Measurements from ENCODE around the gene HACL1. TPM values are rescaled to one million over a fixed set of nuclear protein-coding genes. Genes with fewer than 3 reads are reported as not detected.

The HACL1 gene
- total RNA-seq, 2 donors from 2014 or later, result 13.1 to 19.1 TPM

DNA sequence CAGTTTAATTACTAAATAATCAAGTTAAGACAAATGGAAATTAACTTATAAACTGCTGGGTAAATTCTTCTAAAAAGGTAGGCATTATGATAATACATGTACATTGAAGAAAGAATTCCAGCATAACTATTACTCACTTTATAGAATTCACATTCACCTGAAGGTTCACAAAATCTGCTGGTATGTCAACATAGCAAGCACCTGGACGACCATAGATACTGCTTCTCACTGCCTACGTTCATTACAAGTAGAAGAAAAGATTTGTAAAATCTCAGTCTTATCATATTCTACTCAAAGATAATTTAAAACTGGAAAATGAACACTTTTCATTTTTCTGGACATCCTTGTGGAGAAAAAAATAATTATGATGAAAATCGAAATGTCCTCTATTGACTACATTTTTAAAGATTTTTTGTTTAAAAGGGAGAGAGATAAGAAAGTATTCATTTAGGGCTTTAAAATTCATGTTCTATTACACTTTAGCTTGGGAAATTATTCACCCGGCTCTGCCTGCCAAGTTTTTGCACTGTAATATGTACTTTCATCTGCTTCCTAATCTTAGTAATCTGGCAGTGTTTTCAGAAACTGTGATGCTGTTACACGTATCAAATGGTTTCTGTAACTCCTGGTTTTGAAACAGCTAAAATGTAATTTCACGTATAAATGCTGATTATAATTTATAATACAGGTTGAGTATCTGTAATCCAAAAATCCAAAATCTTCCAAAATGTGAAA is 16.1 kb downstream of the HACL1 start:
- H3K27me3 ChIP-seq, result no peaks in the 10 kb centered on the region
- DNase-seq, result no peak
- peaks cover 5% of the 10 kb centered on the region for H3K36me3 ChIP-seq
- H3K9ac ChIP-seq (ENCODE audit: low read depth in 2 of 2, low read length in 2 of 2), result no peak overlapping the region
- H3K4me3 ChIP-seq, result no peak overlapping the region
- no peaks in the 10 kb centered on the region for H3K4me1 ChIP-seq
- TF ChIP-seq CTCF (IDR thresholded peaks at IDR 0.05), result no peak
- H3K9me3 ChIP-seq, result no peaks in the 10 kb centered on the region
- no peak overlapping the region for H3K27ac ChIP-seq
- intact Hi-C loops (cut with DNase I), result no loop called here

GRCh38 chr3:15581471-15582394 is 19.6 kb downstream of the HACL1 start:
- H3K4me3 ChIP-seq, result no peak overlapping the region
- intact Hi-C loops (cut with DNase I), result no loop called here
- no peak for TF ChIP-seq CTCF (IDR thresholded peaks at IDR 0.05)
- no peaks in the 10 kb centered on the region for H3K27me3 ChIP-seq
- H3K4me1 ChIP-seq, result no peaks in the 10 kb centered on the region
- no peak overlapping the region for H3K27ac ChIP-seq
- H3K9ac ChIP-seq (ENCODE audit: low read depth in 2 of 2, low read length in 2 of 2), result no peak overlapping the region
- no peak for DNase-seq
- H3K9me3 ChIP-seq, result no peaks in the 10 kb centered on the region
- H3K36me3 ChIP-seq, result peaks cover 5% of the 10 kb centered on the region

- Histone ChIP-seq H3K4me1 (no peaks in the 10 kb centered on the region), H3K36me3 (no peaks in the 10 kb centered on the region), H3K9me3 (no peaks in the 10 kb centered on the region), H3K9ac (ENCODE audit: low read depth in 2 of 2, low read length in 2 of 2) (no peak overlapping the region), H3K4me3 (no peak overlapping the region), H3K27me3 (no peaks in the 10 kb centered on the region), H3K27ac (no peak overlapping the region)
- DNase-seq, result no peak
- intact Hi-C loops (cut with DNase I), result no loop called here
- TF ChIP-seq CTCF (IDR thresholded peaks at IDR 0.05), result no peak
Measured at GRCh38 chr3:15579051-15579450, 22.3 kb downstream of the HACL1 start.

DNA sequence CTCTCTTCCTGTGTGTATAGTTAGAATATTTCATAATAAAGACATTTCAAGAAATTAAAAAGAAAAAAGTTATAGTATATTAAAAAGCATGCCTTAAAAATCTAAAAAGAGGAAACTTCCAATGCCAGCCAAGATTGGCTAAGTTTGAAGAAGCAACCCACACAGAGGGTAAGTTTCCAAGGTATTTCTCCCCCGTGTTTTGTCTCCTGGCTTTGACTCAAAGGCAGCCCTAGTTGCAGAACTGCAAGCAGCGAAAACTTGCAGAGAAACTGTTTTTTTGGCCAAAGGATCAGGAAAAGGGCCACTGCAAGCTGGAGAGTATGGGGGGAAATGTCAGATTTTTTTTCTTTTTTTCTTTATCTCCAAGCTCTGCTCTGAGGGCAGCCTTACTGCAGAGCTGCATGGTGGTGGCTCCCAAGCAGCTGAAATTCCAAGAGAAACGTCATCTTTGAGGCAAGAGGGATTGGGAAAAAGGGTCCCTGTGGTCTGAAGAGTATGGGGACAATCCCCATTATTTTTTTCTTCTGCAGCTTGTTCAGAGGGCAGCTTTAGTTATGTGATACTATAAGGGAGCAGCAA is 23.0 kb downstream of the HACL1 start:
- Histone ChIP-seq H3K36me3 (no peaks in the 10 kb centered on the region), H3K4me1 (no peaks in the 10 kb centered on the region), H3K9me3 (no peaks in the 10 kb centered on the region), H3K27me3 (no peaks in the 10 kb centered on the region), H3K4me3 (no peak overlapping the region), H3K27ac (no peak overlapping the region), H3K9ac (ENCODE audit: low read depth in 2 of 2, low read length in 2 of 2) (no peak overlapping the region)
- DNase-seq, result no peak
- no peak for TF ChIP-seq CTCF (IDR thresholded peaks at IDR 0.05)
- intact Hi-C loops (cut with DNase I), result no loop called here

GRCh38 chr3:15576475-15576874 is 24.9 kb downstream of the HACL1 start:
- H3K36me3 ChIP-seq, result no peaks in the 10 kb centered on the region

More at GRCh38 chr3:15576475-15576874, 24.9 kb downstream of the HACL1 start:
- Histone ChIP-seq H3K27ac (no peak overlapping the region), H3K4me1 (no peaks in the 10 kb centered on the region), H3K9ac (ENCODE audit: low read depth in 2 of 2, low read length in 2 of 2) (no peak overlapping the region), H3K4me3 (no peak overlapping the region), H3K9me3 (no peaks in the 10 kb centered on the region), H3K27me3 (no peaks in the 10 kb centered on the region)
- intact Hi-C loops (cut with DNase I), result no loop called here
- DNase-seq, result no peak
- no peak for TF ChIP-seq CTCF (IDR thresholded peaks at IDR 0.05)
